HUES64 (cell line): Measurements from ENCODE around the gene KIF12.

ENCODE experiments used
- H3K27ac ChIP-seq: 2 replicates; pipeline ENCODE4 v1.7.0; 2013; ENCODE audit warnings: low read depth, low read length, inconsistent platforms
- H3K27me3 ChIP-seq: 2 replicates; pipeline ENCODE4 v1.6.1; 2013; ENCODE audit warnings: mild to moderate bottlenecking, low read length; ENCODE audit not compliant: insufficient read depth
- H3K36me3 ChIP-seq: 2 replicates; pipeline ENCODE4 v1.6.1; 2013; ENCODE audit warnings: mild to moderate bottlenecking, low read length; ENCODE audit not compliant: insufficient read depth
- H3K4me1 ChIP-seq: 2 replicates; pipeline ENCODE4 v1.6.1; 2013; ENCODE audit warnings: mild to moderate bottlenecking, low read length, moderate library complexity; ENCODE audit not compliant: insufficient read depth
- H3K4me3 ChIP-seq: 2 replicates; pipeline ENCODE4 v1.5.1; 2013; ENCODE audit warnings: mild to moderate bottlenecking, low read length, moderate library complexity
- H3K9ac ChIP-seq: 2 replicates; pipeline ENCODE4 v1.6.1; 2013; ENCODE audit warnings: mild to moderate bottlenecking, low read depth, low read length
- H3K9me3 ChIP-seq: 2 replicates; pipeline ENCODE4 v1.6.1; 2013; ENCODE audit warnings: low read depth, low read length; ENCODE audit not compliant: insufficient read depth
- WGBS: fragments of 150-250, 120-280 bp; methylation state at CpG from one replicate; pipeline ENCODE4 v1.1.7; 2013; ENCODE audit warnings: missing lambda C conversion rate; 5-methylcytosine and 5-hydroxymethylcytosine counted together

Gene KIF12

DNA sequence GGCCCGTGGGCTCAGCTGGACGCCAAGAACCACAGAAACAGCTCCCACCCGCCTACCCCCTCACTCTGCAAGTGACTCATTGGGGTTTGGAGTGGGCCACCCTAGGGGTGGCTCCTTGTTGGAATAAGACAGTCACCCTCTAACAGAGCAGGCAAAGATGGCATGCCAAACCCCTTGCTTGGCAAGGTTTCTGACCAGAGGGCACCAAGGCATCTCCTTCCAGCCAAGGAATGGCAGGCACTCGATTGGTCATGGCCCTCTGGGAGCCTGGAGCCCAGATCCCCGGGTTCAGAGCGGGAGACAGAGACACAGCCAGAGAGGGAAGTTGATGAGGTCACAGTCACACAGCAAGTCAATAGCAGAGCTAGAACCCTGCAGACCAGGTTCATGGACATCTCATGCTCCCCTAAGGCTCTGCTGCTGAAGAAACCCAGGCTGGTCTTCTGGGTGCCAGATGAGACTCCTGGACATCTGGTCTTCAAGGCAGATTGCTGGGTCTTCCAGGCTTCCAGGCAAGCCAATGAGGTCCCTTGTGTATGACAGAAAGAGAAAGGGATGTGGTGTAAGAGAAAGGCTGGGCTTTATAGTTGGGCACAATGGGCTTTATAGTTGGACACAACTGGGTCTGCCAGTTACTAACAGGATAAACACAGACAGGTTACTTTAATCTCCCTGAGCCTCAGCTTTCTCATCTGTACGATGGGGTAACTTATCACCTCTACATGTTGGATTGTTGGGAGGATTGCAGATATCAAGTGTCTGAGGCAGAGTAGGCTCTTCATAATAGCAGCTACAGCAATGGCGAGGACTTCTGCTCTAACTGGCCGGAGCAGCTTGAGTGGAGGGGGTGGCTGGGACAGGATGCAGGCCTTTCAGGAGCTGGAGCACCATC, 23.3 kb upstream of the KIF12 start:
- Histone ChIP-seq H3K9me3 (no peaks in the 10 kb centered on the region), H3K27me3 (no peaks in the 10 kb centered on the region), H3K27ac (no peak overlapping the region), H3K9ac (no peak overlapping the region), H3K4me1 (0 out of 2 replicates have a peak, but pooled peaks cover 2% of the 10 kb centered on the region), H3K36me3 (no peaks in the 10 kb centered on the region), H3K4me3 (no peak overlapping the region)
- 84% methylated on average over 9 of the region's 9 CpGs for WGBS

DNA sequence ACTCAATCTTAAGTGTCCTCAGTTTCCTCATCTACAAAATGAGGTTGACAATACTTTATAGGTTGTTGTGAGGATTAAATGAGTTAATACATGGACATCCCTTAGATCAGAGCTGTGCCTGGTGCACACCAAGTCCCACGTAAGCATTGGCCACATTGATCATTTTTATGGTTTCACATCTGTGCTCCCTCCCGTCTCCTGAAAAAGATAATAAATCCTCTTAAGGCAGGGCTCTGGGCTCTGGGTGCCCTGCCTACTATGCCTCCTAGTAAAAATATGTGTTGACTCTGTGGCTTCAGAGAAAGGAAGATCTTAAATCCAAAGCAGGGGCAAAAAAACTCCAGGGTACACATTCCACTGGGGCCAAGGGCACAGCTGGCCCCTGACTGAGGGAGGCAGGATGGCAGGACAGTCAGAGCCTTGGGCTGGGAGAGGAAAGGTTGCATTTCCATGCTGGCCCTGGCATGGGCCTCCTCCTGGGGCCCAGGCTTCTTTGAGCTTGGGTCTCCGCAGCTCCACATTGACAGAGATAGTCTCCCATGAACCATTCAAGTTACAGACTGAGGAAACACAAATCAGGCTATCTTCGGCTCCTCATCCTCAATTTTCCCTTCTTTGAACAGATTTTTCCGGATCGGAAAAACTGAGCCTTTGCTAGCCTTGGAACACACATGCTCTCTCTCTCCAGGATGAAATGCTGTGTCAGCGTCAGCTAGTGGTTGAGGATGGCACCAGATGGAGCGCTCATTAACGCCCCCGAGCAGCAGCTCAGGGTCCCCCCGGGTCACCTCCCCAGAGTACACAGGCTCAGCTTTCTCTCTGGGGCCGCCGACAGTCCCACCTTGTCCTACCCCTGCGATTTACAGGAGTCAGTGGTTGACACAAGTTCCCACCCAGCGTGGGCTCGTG, 22.4 kb upstream of the KIF12 start:
- H3K4me3 ChIP-seq = no peak overlapping the region
- H3K36me3 ChIP-seq = no peaks in the 10 kb centered on the region
- 94% methylated on average over 16 of the region's 16 CpGs for WGBS
- no peaks in the 10 kb centered on the region for H3K9me3 ChIP-seq
- H3K27ac ChIP-seq = no peak overlapping the region
- no peaks in the 10 kb centered on the region for H3K27me3 ChIP-seq
- H3K9ac ChIP-seq = no peak overlapping the region
- 0 out of 2 replicates have a peak, but pooled peaks cover 2% of the 10 kb centered on the region for H3K4me1 ChIP-seq

DNA sequence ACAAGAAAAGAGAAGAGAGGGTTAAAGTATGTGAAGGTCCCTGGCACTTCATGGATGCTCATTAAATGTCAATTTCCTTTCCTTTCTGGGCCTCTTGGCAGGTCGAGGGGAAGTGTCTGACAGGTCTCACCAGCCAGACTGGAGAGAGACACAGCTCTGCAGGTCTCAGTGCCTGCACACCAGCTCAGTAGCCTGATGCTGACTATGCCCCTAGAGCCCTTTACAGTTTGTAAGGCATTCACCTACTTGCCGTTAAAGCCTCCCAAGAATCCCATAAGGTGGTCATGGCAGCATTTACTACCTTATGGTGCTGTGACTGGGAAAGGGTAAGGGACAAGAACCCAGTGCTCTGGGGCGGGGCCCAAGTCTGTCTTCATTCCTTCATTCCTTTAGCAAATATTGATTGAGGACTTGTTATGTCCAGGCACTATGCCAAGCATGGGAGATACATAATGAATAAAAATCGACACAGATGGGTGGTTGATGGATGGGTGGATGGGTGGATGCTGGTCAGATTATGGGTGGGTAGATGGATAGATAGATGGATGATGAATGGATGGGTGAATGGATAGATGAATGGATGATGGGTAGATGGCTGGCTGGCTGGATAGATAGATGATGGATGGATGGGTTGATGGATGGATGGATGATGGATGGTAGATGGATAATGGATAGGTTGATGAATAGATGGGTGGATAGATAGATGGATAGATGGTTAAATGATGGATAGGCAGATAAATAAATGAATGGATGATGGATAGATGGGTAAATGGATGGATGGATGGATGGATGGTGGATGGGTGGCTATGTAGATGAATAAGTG, 21.3 kb upstream of the KIF12 start:
- 86% methylated on average over 4 of the region's 4 CpGs for WGBS
- Histone ChIP-seq H3K27me3 (no peaks in the 10 kb centered on the region), H3K9me3 (no peaks in the 10 kb centered on the region), H3K4me1 (0 out of 2 replicates have a peak, but pooled peaks cover 2% of the 10 kb centered on the region), H3K9ac (no peak overlapping the region), H3K36me3 (no peaks in the 10 kb centered on the region), H3K27ac (no peak overlapping the region), H3K4me3 (no peak overlapping the region)

DNA sequence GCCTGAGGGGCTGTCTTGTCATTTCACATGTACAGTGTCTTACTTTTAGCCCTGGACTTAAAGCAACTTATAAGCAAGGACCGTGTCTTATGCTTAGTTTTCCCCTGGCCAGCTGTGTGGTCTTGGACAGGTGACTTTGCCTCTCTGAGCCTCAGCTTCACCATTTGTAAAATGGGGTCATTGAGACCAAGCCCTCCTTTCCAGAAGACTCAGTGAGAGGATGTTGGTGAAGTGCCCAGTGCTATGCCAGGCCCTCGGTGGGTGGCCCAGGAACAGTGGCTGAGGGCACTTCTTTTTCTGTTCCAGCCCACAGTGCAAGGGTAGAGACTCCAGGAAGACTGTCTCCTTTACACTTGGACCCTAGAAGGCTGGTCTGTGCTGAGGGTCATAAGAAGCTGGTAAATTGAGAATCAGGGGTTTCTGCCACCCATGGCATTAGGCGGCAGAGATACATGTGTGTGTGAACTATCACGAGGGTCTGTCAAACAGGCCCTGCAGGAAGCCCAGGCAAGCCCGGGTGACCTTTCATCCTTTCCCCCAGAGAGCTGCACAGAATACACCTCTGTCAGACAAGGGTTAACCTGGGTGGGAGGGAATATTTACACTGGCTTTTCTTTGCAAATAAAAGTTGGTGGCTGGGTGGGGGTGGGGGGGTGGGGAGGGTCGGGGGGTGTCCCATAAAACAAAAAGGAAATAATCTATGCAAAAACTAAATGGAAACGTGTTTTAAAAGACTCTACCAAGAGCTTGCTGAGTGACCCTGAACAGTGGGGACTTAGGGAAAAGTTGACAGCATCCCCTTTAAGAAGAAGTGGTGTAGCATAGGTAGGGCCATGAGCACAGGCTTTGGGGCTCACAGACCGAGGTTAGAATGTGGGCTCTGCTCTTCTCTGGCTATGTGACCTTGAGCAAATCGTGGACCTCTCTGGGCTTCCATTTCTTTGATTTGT, 20.4 kb upstream of the KIF12 start:
- no peak overlapping the region for H3K27ac ChIP-seq
- H3K27me3 ChIP-seq = no peaks in the 10 kb centered on the region
- H3K36me3 ChIP-seq = no peaks in the 10 kb centered on the region
- 0 out of 2 replicates have a peak, but pooled peaks cover 2% of the 10 kb centered on the region for H3K4me1 ChIP-seq
- no peak overlapping the region for H3K9ac ChIP-seq
- 76% methylated on average over 8 of the region's 9 CpGs for WGBS
- no peak overlapping the region for H3K4me3 ChIP-seq
- H3K9me3 ChIP-seq = no peaks in the 10 kb centered on the region

DNA sequence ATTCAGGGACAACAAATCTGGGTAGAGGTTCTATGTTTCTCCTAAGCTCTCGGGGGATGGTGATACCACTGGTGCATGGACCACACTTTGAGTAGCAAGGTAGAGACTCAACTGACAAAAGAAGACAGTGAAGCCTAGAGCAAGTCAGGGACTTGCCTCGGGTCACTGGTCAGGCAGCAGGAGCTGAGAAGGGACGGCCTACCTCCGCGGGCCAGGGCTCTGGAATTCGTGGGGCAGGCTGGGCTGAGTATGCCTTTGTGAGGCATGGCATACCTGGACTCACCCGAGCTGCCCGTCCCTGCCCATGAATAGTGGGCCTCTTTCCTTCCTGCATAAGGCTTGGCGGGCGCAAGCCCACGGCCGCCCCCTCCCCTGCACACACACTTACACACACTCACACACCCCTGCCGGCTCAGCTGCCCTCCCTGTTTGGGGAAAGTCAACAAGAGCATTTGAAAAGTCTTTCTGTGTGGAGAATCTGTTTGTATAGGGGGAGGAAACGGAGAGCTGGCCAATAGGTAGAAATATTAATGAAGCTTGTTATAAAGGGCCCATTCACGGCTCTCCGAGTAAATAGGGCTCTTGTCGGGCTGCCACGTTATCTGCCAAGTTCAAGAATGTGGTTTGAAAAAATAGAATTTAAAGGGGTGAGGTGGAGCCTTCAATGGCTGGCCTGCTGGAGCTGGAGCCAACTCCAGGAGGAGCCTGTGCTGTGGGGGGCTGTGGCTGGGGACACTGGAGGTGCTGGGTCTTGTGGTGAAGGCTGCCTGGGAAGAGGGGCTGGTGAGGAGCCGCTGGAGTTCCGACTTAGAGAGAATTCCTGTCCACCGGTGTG, 19.1 kb upstream of the KIF12 start:
- H3K9me3 ChIP-seq = no peaks in the 10 kb centered on the region
- 76% methylated on average over 21 of the region's 21 CpGs for WGBS
- H3K4me3 ChIP-seq = no peak overlapping the region
- peaks cover 2% of the 10 kb centered on the region; the same call in 1 of the 2 replicates for H3K27me3 ChIP-seq
- 0 out of 2 replicates have a peak, but pooled peaks cover 2% of the 10 kb centered on the region for H3K4me1 ChIP-seq
- H3K9ac ChIP-seq = no peak overlapping the region
- H3K27ac ChIP-seq = no peak overlapping the region
- H3K36me3 ChIP-seq = no peaks in the 10 kb centered on the region

DNA sequence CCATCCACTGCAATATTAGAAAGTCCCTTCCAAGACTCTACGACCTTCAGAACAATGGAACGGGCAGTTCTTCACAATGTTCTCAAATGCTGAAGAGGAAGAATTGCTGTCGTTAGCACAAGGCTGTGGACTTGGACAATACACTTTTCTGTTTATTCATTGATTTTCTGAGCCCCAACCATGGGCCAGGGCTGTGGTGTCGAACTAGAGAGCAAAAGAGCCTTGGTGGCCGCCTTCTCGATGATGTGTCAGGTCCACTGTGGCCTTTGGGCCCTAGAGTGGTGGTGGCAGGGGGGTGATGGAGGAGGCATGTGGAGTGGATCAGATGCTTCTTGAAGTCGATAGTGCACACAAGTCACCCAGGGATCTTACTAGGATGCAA, 18.5 kb upstream of the KIF12 start:
- Histone ChIP-seq H3K4me1 (0 out of 2 replicates have a peak, but pooled peaks cover 2% of the 10 kb centered on the region), H3K36me3 (no peaks in the 10 kb centered on the region), H3K27me3 (peaks cover 6% of the 10 kb centered on the region; the same call in 1 of the 2 replicates), H3K9me3 (no peaks in the 10 kb centered on the region), H3K4me3 (no peak overlapping the region), H3K9ac (no peak overlapping the region), H3K27ac (no peak overlapping the region)
- 80% methylated on average over 7 of the region's 7 CpGs for WGBS

DNA sequence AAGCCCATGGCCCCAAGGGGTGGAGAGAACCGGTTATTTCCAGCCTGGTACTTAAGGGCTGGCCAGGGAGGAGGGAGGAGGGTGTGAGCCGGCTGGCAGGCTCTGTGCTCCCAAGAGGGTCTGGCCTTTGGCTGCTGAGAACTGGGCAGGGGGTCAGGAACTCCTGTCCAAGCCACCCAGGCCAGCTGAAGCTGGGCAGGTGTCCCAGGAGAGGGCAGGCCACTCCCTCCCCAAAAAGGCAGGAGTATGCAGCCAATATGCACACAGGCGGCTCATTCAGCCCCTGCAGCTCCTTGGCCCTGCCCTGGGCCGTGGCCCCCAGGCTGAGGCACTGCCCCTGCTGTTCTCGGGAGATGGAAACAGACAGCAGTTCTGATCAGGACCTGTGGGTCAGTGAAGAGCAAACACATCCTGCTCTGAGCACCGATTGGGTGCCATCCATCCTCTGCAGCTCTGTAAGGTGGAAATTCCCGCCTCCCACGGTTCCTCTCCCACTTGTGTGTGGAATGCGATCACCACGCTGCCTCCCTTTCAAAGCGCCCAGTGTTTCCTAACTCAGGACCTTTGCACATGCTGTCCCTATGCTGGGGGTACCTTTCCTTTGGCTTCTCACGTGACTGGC, 17.1 kb upstream of the KIF12 start:
- Histone ChIP-seq H3K9ac (no peak overlapping the region), H3K27ac (no peak overlapping the region), H3K36me3 (no peaks in the 10 kb centered on the region), H3K4me1 (0 out of 2 replicates have a peak, but pooled peaks cover 2% of the 10 kb centered on the region), H3K27me3 (peaks cover 6% of the 10 kb centered on the region; the same call in 1 of the 2 replicates), H3K9me3 (no peaks in the 10 kb centered on the region), H3K4me3 (no peak overlapping the region)
- 83% methylated on average over 12 of the region's 12 CpGs for WGBS

DNA sequence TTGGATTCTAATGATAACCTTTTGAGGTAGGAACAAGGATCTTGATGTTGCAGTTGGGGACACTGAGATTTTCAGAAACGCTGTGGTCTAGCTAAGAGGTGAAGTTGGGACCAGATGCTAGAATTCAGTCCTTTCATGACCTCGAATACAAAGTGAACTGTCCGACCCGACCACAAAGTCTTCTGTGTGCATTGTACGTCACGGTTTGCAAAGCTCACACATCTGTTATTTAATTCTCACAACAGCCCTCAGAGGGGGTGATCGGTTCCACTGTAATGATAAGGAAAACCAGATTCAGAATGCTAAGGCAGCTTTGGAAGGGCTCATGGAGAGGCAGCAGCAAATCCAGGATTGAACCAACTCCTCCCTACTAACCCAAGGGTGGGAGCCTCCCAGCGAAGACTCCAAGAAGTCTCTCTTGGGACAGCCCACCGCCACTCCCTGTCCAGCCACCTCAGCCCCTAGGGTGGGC, 16.6 kb upstream of the KIF12 start:
- Histone ChIP-seq H3K27me3 (peaks cover 6% of the 10 kb centered on the region; the same call in 1 of the 2 replicates), H3K9me3 (no peaks in the 10 kb centered on the region), H3K4me1 (0 out of 2 replicates have a peak, but pooled peaks cover 2% of the 10 kb centered on the region), H3K4me3 (no peak overlapping the region), H3K27ac (no peak overlapping the region), H3K9ac (no peak overlapping the region), H3K36me3 (no peaks in the 10 kb centered on the region)
- WGBS = 93% methylated on average over 8 of the region's 9 CpGs

DNA sequence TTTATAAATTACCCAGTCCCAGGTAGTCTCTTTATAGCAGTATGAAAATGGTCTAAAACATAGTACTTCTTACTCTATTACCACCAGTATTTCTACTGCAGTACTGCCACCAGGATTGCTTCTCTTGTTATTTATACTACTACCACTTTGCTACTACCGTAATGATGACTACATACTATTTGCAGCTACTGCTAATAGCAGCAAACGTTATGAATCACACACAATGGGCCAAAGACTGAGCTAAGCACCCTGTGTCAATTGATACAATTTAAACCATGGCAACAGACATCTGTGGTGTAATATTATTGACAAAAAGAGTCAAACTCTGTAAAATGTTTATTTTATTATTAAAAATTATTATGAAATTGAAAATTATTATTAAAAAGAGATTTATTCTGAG, 15.3 kb upstream of the KIF12 start:
- no peak overlapping the region for H3K27ac ChIP-seq
- H3K4me3 ChIP-seq = no peak overlapping the region
- H3K9me3 ChIP-seq = no peaks in the 10 kb centered on the region
- peaks cover 6% of the 10 kb centered on the region; the same call in 1 of the 2 replicates for H3K27me3 ChIP-seq
- 0 out of 2 replicates have a peak, but pooled peaks cover 2% of the 10 kb centered on the region for H3K4me1 ChIP-seq
- no peak overlapping the region for H3K9ac ChIP-seq
- 80% methylated on average over 2 of the region's 2 CpGs for WGBS
- H3K36me3 ChIP-seq = no peaks in the 10 kb centered on the region
